Transverse colon (tissue), 4 donors: Measurements from ENCODE around the gene KIFC3. TPM values are rescaled to one million over a fixed set of nuclear protein-coding genes. Genes with fewer than 3 reads are reported as not detected.

Source experiments
- DNase-seq: peaks from one replicate; pipeline ENCODE4 v3.0.0-alpha.2; 2019
- H3K27ac ChIP-seq, 4 donors: fragments of 200-600 bp; sonication (generic); 2 replicates each; pipeline ENCODE4 v1.5.1; 2016 to 2018; ENCODE audit warnings: inconsistent platforms in 4 of 4
- H3K27me3 ChIP-seq: fragments of 200-600 bp; sonication (generic); 2 replicates; pipeline ENCODE4 v1.5.1; 2017; ENCODE audit warnings: inconsistent platforms
- H3K36me3 ChIP-seq, 4 donors: fragments of 200-600 bp; sonication (generic); 2 replicates each; pipeline ENCODE4 v1.5.1; 2017 to 2019; ENCODE audit warnings: inconsistent platforms in 4 of 4
- H3K4me1 ChIP-seq, 4 donors: fragments of 200-600 bp; sonication (generic); 2 replicates each; pipeline ENCODE4 v1.5.1; 2017 to 2020; ENCODE audit warnings: inconsistent platforms in 4 of 4
- H3K4me3 ChIP-seq, 4 donors: fragments of 200-600 bp; sonication (generic); 1 replicate in 1 of 4; 2 replicates in 3 of 4; pipeline versions ENCODE4 v1.5.1 to v1.6.1; 2017 to 2019; ENCODE audit warnings: inconsistent platforms in 4 of 4
- H3K9me3 ChIP-seq, 2 donors: fragments of 200-600 bp; sonication (generic); 2 replicates each; pipeline ENCODE4 v1.5.1; 2017 to 2019; ENCODE audit warnings: inconsistent platforms in 2 of 2
- CTCF ChIP-seq, 5 experiments: fragments of 200-600 bp in 3 of 5; fragments of 450-650 bp in 2 of 5; sonication (generic) in 3 of 5; IDR thresholded peaks; 1 replicate in 2 of 5; 2 replicates in 3 of 5; pipeline ENCODE4 v1.5.1; 2016 to 2017; ENCODE audit warnings: antibody characterized with exemption in 5 of 5, inconsistent platforms in 3 of 5, mild to moderate bottlenecking in 2 of 5, moderate library complexity in 1 of 5
- EP300 ChIP-seq: sonication (generic); formaldehyde crosslinking; IDR thresholded peaks from one replicate; pipeline ENCODE4 v1.6.1; 2017; ENCODE audit warnings: antibody characterized with exemption, low read depth
- POLR2A ChIP-seq: fragments of 450-650 bp; IDR thresholded peaks from one replicate; pipeline ENCODE4 v1.6.1; 2016; ENCODE audit warnings: antibody characterized with exemption, mild to moderate bottlenecking, moderate library complexity
- POLR2AphosphoS5 ChIP-seq, 3 donors: sonication (generic); formaldehyde crosslinking; IDR thresholded peaks; one replicate each; pipeline ENCODE4 v1.6.1; 2016; ENCODE audit warnings: antibody characterized with exemption in 3 of 3
- WGBS, 2 donors: methylation state at CpG; one replicate each; pipeline ENCODE4 v1.1.5; 2018; ENCODE audit warnings: low coverage in 1 of 2; 5-methylcytosine and 5-hydroxymethylcytosine counted together
- in situ Hi-C, 4 donors: fragments of 200-750 bp; cut with MboI; loops; one replicate each; pipeline versions ENCODE4 v1.15.0 to v1.15.1; 2017; ENCODE audit warnings: low sequenced_read_pairs in 3 of 4, low pct_ligation_motif_present in 1 of 4, low pct_unique_long_range_greater_than_20kb in 1 of 4
- intact Hi-C: fragments of 100-400 bp; cut with DNase I; formaldehyde crosslinking; loops from one replicate; pipeline ENCODE4 v1.15.1; 2023; ENCODE audit warnings: low total_unique reads
- total RNA-seq, 4 donors: library from RNA; depleted of rRNA; stranded (reverse); fragments of >200 nt; gene quantifications; one replicate each; pipeline ENCODE4 v1.1.0, GENCODE V29; 2016

Gene KIFC3
- total RNA-seq, 4 donors from 2014 or later = 5.2 to 46.8 (median 13.5) TPM

GRCh38 chr16:57749856-57750452 is 52.3 kb downstream of the KIFC3 start:
- Histone ChIP-seq H3K4me1 (no peaks in the 10 kb centered on the region), H3K27ac (no peak overlapping the region), H3K4me3 (no peak overlapping the region), H3K9me3 (no peaks in the 10 kb centered on the region), H3K36me3 (no peaks in the 10 kb centered on the region), H3K27me3 (no peaks in the 10 kb centered on the region)
- intact Hi-C loops (loop anchor here (10.0 kb wide), 1 partner anchor 265 kb away; no protein-coding TSS in a partner anchor), in situ Hi-C loops (loop anchor here in 3 of 4 donors (25.0 kb wide), 1 partner anchor 262 kb away; the partner anchor contains the start of genes USB1 (in 3 of the 3) and ZNF319 (in 3 of the 3))
- WGBS, 2 donors = 60 to 83% methylated on average over 4 to 5 of the region's 5 CpGs
- DNase-seq = no peak
- TF ChIP-seq POLR2AphosphoS5 (IDR thresholded peaks at IDR 0.05) = no peak
- TF ChIP-seq POLR2A = no peak
- TF ChIP-seq EP300 = no peak
- no peak for TF ChIP-seq CTCF (IDR thresholded peaks at IDR 0.05)

- Histone ChIP-seq H3K9me3 (no peaks in the 10 kb centered on the region), H3K27ac (no peak overlapping the region), H3K4me1 (no peaks in the 10 kb centered on the region), H3K27me3 (no peaks in the 10 kb centered on the region), H3K36me3 (no peaks in the 10 kb centered on the region), H3K4me3 (no peak overlapping the region)
- in situ Hi-C loops = no loop called here
- TF ChIP-seq POLR2AphosphoS5 (IDR thresholded peaks at IDR 0.05) = no peak
- TF ChIP-seq EP300 = no peak
- TF ChIP-seq POLR2A = no peak
- TF ChIP-seq CTCF (IDR thresholded peaks at IDR 0.05) = no peak
- WGBS, 2 donors = 76 to 83% methylated on average over 1 to 3 of the region's 3 CpGs
- no peak for DNase-seq
- intact Hi-C loops = no loop called here
These were observed 53.1 kb downstream of the KIFC3 start for GRCh38 chr16:57749101-57749692.

GRCh38 chr16:57748596-57748995 is 53.7 kb downstream of the KIFC3 start:
- intact Hi-C loops = no loop called here
- Histone ChIP-seq H3K4me1 (no peaks in the 10 kb centered on the region), H3K36me3 (no peaks in the 10 kb centered on the region), H3K27ac (no peak overlapping the region), H3K9me3 (no peaks in the 10 kb centered on the region), H3K4me3 (no peak overlapping the region), H3K27me3 (no peaks in the 10 kb centered on the region)
- no peak for DNase-seq
- TF ChIP-seq EP300 (no peak), POLR2A (no peak), CTCF (IDR thresholded peaks at IDR 0.05) (no peak), POLR2AphosphoS5 (IDR thresholded peaks at IDR 0.05) (no peak)
- WGBS, 2 donors = 88% methylated on average over 11 of the region's 11 CpGs; no CpG with 5 or more reads in 1 of the 2 donors
- in situ Hi-C loops = no loop called here

DNA sequence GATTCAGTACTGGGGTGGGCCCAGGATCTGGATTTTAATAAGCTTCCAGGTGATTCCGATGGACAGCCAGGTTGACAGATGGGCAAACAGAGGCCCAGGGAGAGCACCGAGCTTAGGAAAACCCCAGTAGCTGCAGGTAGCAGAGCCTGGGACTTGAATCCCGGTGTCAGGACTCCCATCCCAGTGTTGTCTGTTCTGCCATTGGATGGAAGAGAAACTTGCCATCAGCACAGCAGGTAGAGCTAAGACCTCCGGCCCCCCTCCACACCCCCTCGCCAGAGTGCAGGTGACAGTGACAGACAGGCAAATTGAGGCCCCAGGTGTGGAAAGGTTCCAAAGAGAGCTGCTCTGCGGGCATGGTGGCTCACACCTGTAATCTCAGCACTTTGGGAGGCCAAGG is 54.3 kb downstream of the KIFC3 start:
- Histone ChIP-seq H3K36me3 (no peaks in the 10 kb centered on the region), H3K27me3 (no peaks in the 10 kb centered on the region), H3K4me1 (no peaks in the 10 kb centered on the region), H3K9me3 (no peaks in the 10 kb centered on the region), H3K27ac (no peak overlapping the region), H3K4me3 (no peak overlapping the region)
- intact Hi-C loops (no loop called here), in situ Hi-C loops (no loop called here)
- 96 to 100% methylated on average over 1 to 6 of the region's 6 CpGs for WGBS, 2 donors
- DNase-seq = no peak
- TF ChIP-seq POLR2A = no peak
- TF ChIP-seq POLR2AphosphoS5 (IDR thresholded peaks at IDR 0.05) = no peak
- no peak for TF ChIP-seq CTCF (IDR thresholded peaks at IDR 0.05)
- TF ChIP-seq EP300 = no peak
